ENCODE results near the gene MAP2K7.

The MAP2K7 gene

DNA sequence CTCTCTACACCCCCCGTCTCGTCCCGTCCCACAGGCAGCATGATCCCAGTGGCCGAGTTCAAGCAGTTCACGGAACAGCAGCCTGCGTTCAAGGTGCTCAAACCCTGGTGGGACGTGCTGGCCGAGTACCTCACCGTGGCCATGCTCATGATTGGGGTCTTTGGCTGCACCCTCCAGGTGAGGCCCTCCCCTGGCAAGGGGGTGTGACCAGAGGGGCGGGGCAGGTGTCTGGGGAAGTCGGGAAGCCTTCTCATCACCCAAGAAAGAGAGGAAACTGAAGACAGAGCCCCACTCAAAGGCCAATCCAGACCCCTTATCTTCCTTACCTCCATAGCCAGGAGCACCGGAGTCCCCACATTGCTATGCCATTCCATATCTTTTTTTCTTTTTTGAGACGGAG, 8.1 kb upstream of the MAP2K7 start:
- peak overlapping the region; percentile 78 for H3K27ac ChIP-seq
- TF ChIP-seq ZFX (IDR thresholded peaks at IDR 0.05) (no peak), CTCF (conservative IDR thresholded peaks at IDR 0.05) (no peak)

DNA sequence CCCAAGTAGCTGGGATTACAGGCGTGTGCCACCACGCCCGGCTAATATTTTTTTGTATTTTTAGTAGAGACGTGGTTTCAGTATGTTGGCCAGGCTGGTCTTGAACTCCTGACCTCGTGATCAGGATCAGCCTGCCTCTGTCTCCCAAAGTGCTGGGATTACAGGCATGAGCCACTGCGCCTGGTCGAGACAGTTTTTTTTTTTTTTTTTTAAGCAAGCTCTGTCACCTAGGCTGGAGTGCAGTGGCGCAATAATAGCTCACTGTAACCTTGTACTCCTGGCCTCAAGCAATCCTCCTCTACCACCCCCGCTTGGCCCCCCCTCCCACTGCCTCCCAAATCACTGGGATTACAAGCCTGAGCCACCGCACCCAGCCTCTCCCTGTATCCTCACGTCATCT, 6.4 kb upstream of the MAP2K7 start:
- TF ChIP-seq ZFX (IDR thresholded peaks at IDR 0.05): no peak
- no peak for TF ChIP-seq CTCF (conservative IDR thresholded peaks at IDR 0.05)
- H3K27ac ChIP-seq: no peak overlapping the region

DNA sequence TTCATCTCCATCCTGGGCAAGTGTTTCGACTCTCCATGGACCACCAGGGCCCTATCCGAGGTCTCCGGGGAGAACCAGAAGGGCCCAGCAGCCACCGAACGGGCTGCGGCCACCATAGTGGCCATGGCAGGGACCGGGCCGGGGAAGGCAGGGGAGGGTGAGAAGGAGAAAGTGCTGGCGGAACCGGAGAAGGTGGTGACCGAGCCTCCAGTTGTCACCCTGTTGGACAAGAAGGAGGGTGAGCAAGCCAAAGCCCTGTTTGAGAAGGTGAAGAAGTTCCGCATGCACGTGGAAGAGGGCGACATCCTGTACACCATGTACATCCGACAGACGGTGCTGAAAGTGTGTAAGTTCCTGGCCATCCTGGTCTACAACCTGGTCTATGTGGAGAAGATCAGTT, 4.7 kb upstream of the MAP2K7 start:
- H3K27ac ChIP-seq: no peak overlapping the region
- TF ChIP-seq ZFX (IDR thresholded peaks at IDR 0.05) (no peak), CTCF (conservative IDR thresholded peaks at IDR 0.05) (no peak)

GRCh38 chr19:7899751-7900378, 3.8 kb upstream of the MAP2K7 start:
- no peak overlapping the region for H3K27ac ChIP-seq
- no peak for TF ChIP-seq CTCF (conservative IDR thresholded peaks at IDR 0.05)
- TF ChIP-seq ZFX (IDR thresholded peaks at IDR 0.05): no peak

- TF ChIP-seq CTCF (conservative IDR thresholded peaks at IDR 0.05) (no peak), ZFX (IDR thresholded peaks at IDR 0.05) (no peak)
- no peak overlapping the region for H3K27ac ChIP-seq
Measured at GRCh38 chr19:7900401-7900870, 3.2 kb upstream of the MAP2K7 start.

- no peak overlapping the region for H3K27ac ChIP-seq
- TF ChIP-seq CTCF (conservative IDR thresholded peaks at IDR 0.05) (no peak), ZFX (IDR thresholded peaks at IDR 0.05) (no peak)
Measured at GRCh38 chr19:7900931-7901330, 2.7 kb upstream of the MAP2K7 start.

DNA sequence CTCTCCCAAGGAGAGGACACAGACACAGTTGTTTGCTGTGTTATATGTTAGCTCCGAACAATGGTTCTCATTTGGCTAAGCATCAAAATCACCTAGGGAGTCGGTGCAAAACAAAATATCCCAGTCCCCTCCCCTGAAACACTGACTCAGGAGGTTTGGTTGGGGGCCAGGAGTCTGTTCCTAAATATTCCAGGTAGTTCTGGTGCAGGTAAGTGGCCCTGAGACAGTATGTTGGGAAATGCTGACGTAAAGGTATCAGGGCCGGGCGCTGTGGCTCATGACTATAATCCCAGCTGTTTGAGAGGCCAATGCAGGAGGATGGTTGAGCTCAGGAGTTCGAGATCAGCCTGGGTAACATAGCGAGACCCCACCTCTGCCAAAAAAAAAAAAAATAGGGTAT, 2.3 kb upstream of the MAP2K7 start:
- no peak overlapping the region for H3K27ac ChIP-seq
- TF ChIP-seq CTCF (conservative IDR thresholded peaks at IDR 0.05) (no peak), ZFX (IDR thresholded peaks at IDR 0.05) (no peak)
